ENCODE data around the gene ZNF581. TPM values are rescaled to one million over a fixed set of nuclear protein-coding genes. Genes with fewer than 3 reads are reported as not detected.

The ZNF581 gene
- total RNA-seq, 1 experiment from 2014 or later: 46.2 TPM

DNA sequence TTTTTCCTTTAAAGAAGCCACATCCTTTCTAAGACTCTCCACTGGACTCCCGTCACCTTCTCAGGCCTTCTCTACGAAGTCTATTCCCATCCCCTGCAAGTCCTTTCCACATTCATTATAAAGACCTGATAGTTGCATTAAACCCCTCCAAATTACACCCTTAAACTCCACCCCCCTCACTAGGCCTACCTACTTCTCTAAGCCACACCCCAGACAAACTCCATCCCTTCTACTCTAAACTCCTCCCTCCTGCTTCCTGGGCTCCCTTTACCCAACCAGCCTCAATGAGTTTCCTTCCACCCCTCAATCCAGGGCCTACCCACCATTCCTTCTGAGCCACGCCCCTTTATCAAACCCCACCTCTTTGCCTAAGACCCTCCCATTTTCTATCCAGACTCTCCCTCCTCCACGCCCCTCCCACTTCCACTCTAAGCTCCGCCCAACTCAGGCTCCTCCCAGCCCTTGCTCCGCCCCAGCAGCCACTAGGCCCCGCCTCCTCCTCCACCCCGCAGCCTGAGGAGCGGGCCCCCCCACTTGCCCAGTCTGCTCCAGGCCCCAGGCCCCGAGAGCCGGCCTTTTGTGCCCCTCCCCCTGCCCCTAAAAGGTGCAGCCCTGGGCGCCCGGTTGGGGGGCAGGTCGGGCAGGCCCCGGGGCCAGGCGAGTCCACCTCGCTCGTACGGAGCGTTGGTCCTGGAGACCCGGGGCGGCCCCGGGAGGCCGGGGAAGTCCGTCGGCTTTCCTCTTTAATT, 44.6 kb upstream of the ZNF581 start:
- Mint-ChIP-seq H3K4me3 (ENCODE audit: unreplicated experiment) (peak overlapping the region; percentile 87), H3K27me3 (ENCODE audit: insufficient read depth, unreplicated experiment) (no peaks in the 10 kb centered on the region), H3K27ac (ENCODE audit: unreplicated experiment) (peak overlapping the region; percentile 98), H3K4me1 (ENCODE audit: low read depth, unreplicated experiment) (peaks cover 14% of the 10 kb centered on the region), H3K9me3 (ENCODE audit: unreplicated experiment) (peaks cover 9% of the 10 kb centered on the region), H3K36me3 (ENCODE audit: insufficient read depth, unreplicated experiment) (peaks cover 59% of the 10 kb centered on the region)
- Histone ChIP-seq H3K4me1 (peaks cover 5% of the 10 kb centered on the region), H3K36me3 (ENCODE audit: control insufficient read depth, insufficient read depth, low read length) (peaks cover 3% of the 10 kb centered on the region), H3K4me3 (ENCODE audit: low read depth, low read length) (peak overlapping the region; percentile 70), H3K9me3 (no peaks in the 10 kb centered on the region), H3K27me3 (replicated peaks; ENCODE audit: control insufficient read depth, insufficient read depth, low read length) (no peaks in the 10 kb centered on the region)
- intact Hi-C loops (cut with micrococcal nuclease; ENCODE audit: unreplicated experiment): loop anchor here (1.0 kb wide), 3 partner anchors 12 to 25 kb away; partner anchors contain the start of gene ZNF784
- ChIA-PET POLR2A (interaction anchor here (0.5 to 2.6 kb wide), 22 partner anchors 9 to 519 kb away, joined by 3 to 27 read pairs (median 4); partner anchors contain the start of genes HSPBP1, ISOC2, KMT5C and TMEM238), CTCF (interaction anchor here (0.6 to 2.0 kb wide), 12 partner anchors 12 to 511 kb away, joined by 3 to 14 read pairs (median 4); partner anchors contain the start of genes ZNF579 and ZNF784)
- BruUV-seq (replicated peaks): no TSS peak
- TF ChIP-seq, protein P1, sequence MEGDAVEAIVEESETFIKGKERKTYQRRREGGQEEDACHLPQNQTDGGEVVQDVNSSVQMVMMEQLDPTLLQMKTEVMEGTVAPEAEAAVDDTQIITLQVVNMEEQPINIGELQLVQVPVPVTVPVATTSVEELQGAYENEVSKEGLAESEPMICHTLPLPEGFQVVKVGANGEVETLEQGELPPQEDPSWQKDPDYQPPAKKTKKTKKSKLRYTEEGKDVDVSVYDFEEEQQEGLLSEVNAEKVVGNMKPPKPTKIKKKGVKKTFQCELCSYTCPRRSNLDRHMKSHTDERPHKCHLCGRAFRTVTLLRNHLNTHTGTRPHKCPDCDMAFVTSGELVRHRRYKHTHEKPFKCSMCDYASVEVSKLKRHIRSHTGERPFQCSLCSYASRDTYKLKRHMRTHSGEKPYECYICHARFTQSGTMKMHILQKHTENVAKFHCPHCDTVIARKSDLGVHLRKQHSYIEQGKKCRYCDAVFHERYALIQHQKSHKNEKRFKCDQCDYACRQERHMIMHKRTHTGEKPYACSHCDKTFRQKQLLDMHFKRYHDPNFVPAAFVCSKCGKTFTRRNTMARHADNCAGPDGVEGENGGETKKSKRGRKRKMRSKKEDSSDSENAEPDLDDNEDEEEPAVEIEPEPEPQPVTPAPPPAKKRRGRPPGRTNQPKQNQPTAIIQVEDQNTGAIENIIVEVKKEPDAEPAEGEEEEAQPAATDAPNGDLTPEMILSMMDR (IDR thresholded peaks at IDR 0.05; ENCODE audit: insufficient read depth in 1 of 2, low read depth in 1 of 2, low read length in 1 of 2, severe bottlenecking in 1 of 2, unreplicated experiment in 1 of 2): no peak
- DNase-seq: peak; percentile 95 to 97

DNA sequence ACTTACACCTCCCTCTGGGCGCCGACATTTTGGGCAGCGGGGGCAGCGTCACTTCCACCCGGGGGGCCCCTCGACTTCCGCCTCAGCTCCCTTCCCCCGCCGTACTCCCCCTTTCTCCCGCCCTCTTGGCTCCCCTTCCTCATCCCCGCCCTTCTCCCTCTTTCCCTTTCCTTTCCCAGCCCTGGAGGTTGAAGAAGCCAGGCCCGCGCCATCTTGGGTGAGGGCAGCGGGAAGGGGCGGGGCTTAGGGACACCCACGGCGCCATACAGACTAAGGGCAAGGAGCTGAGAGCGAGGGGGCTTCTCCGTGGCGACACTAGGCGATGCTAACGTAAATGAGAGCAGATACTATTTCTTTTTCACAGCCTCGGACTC, 44.0 kb upstream of the ZNF581 start, which contains the start of gene FIZ1:
TSS of gene FIZ1 (minus strand) at position 50 of the 374 bp plus-strand sequence. CDS start 1,652 bp downstream, outside the sequence.
- peaks cover 3% of the 10 kb centered on the region for H3K36me3 ChIP-seq (ENCODE audit: control insufficient read depth, insufficient read depth, low read length)
- no peaks in the 10 kb centered on the region for H3K27me3 ChIP-seq (replicated peaks; ENCODE audit: control insufficient read depth, insufficient read depth, low read length)
- peak within 1 kb of the TSS; percentile 70 for H3K4me3 ChIP-seq (ENCODE audit: low read depth, low read length)
- CTCF ChIA-PET: interaction anchor here (0.6 to 2.0 kb wide), 11 partner anchors 12 to 511 kb away, joined by 3 to 14 read pairs (median 4); partner anchors contain the start of gene ZNF579
- H3K9me3 ChIP-seq: no peaks in the 10 kb centered on the region
- Mint-ChIP-seq H3K9me3 (ENCODE audit: unreplicated experiment) (peaks cover 9% of the 10 kb centered on the region), H3K4me1 (ENCODE audit: low read depth, unreplicated experiment) (peaks cover 14% of the 10 kb centered on the region), H3K27me3 (ENCODE audit: insufficient read depth, unreplicated experiment) (no peaks in the 10 kb centered on the region), H3K4me3 (ENCODE audit: unreplicated experiment) (peak within 1 kb of the TSS; percentile 87), H3K36me3 (ENCODE audit: insufficient read depth, unreplicated experiment) (peaks cover 61% of the 10 kb centered on the region), H3K27ac (ENCODE audit: unreplicated experiment) (peak within 1 kb of the TSS; percentile 98)
- DNase-seq: peak; percentile 99
- POLR2A ChIA-PET: interaction anchor here (0.5 to 2.6 kb wide), 27 partner anchors 9 to 1408 kb away, joined by 3 to 27 read pairs (median 4); partner anchors contain the start of genes HSPBP1, ISOC2, KMT5C and TMEM238
- peaks cover 5% of the 10 kb centered on the region for H3K4me1 ChIP-seq
- intact Hi-C loops (cut with micrococcal nuclease; ENCODE audit: unreplicated experiment): loop anchor here (1.0 kb wide), 3 partner anchors 12 to 25 kb away; partner anchors contain the start of gene ZNF784
- TF ChIP-seq, protein P1 (IDR thresholded peaks at IDR 0.05; ENCODE audit: insufficient read depth in 1 of 2, low read depth in 1 of 2, low read length in 1 of 2, severe bottlenecking in 1 of 2, unreplicated experiment in 1 of 2): no peak
- no TSS peak for BruUV-seq (replicated peaks)
